Astrocyte of the spinal cord (primary cell): ENCODE results near the gene GSTT2B.
"Not testable (repeated sequence)": the region's sequence is repeated elsewhere in the genome, so short reads cannot be mapped to it uniquely, and the experiment has no call there.

ENCODE experiments used
- DNase-seq: peaks from one replicate; pipeline ENCODE4 v3.0.0; 2011; ENCODE audit warnings: low read depth, low spot score
- H3K4me3 ChIP-seq: 2 replicates; pipeline ENCODE4 v1.5.1; 2011; ENCODE audit warnings: low read depth, mild to moderate bottlenecking, low read length, moderate library complexity
- CTCF ChIP-seq: IDR thresholded peaks from 2 replicates; pipeline ENCODE4 v1.5.1; 2012; ENCODE audit warnings: low read depth, mild to moderate bottlenecking, low read length, inconsistent platforms
- in situ Hi-C: cut with HindIII; loops from 2 replicates; pipeline ENCODE4 v1.10.0; 2017; ENCODE audit warnings: low sequenced_read_pairs

Gene GSTT2B, protein sequence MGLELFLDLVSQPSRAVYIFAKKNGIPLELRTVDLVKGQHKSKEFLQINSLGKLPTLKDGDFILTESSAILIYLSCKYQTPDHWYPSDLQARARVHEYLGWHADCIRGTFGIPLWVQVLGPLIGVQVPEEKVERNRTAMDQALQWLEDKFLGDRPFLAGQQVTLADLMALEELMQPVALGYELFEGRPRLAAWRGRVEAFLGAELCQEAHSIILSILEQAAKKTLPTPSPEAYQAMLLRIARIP

GRCh38 chr22:23961084-23961771 lies at the start of gene GSTT2B:
TSS of gene GSTT2B (minus strand) at chr22:23961195. CDS start at chr22:23961131, 64 bp downstream.
- DNase-seq, in situ Hi-C loops, H3K4me3 ChIP-seq: not testable (repeated sequence)

- no peak for DNase-seq
- in situ Hi-C loops: no loop called here
- TF ChIP-seq CTCF: no peak
- H3K4me3 ChIP-seq: no peak overlapping the region
Observed at GRCh38 chr22:24010018-24010391, 49.0 kb upstream of the GSTT2B start.

GRCh38 chr22:24009227-24010017 lies 48.4 kb upstream of the GSTT2B start:
- TF ChIP-seq CTCF: no peak
- DNase-seq: no peak
- no peak overlapping the region for H3K4me3 ChIP-seq
- in situ Hi-C loops: no loop called here

- H3K4me3 ChIP-seq: no peak overlapping the region
- in situ Hi-C loops: no loop called here
- no peak for DNase-seq
- TF ChIP-seq CTCF: no peak
Observed at GRCh38 chr22:24008381-24009226, 47.6 kb upstream of the GSTT2B start.

- no peak for DNase-seq
- H3K4me3 ChIP-seq: no peak overlapping the region
- TF ChIP-seq CTCF: no peak
- in situ Hi-C loops: no loop called here
Observed at GRCh38 chr22:24008022-24008283, 47.0 kb upstream of the GSTT2B start.

GRCh38 chr22:24007253-24008021 lies 46.4 kb upstream of the GSTT2B start:
- DNase-seq: no peak
- H3K4me3 ChIP-seq: no peak overlapping the region
- in situ Hi-C loops: no loop called here
- TF ChIP-seq CTCF: no peak
